Measurements from ENCODE around the gene TH. TPM values are rescaled to one million over a fixed set of nuclear protein-coding genes. Genes with fewer than 3 reads are reported as not detected.
"Not testable (repeated sequence)": the region's sequence is repeated elsewhere in the genome, so short reads cannot be mapped to it uniquely, and the experiment has no call there.

TH gene
- total and polyA plus RNA-seq, 3 donors from 2014 or later, result 1.1 to 2.0 (median 1.2) TPM

DNA sequence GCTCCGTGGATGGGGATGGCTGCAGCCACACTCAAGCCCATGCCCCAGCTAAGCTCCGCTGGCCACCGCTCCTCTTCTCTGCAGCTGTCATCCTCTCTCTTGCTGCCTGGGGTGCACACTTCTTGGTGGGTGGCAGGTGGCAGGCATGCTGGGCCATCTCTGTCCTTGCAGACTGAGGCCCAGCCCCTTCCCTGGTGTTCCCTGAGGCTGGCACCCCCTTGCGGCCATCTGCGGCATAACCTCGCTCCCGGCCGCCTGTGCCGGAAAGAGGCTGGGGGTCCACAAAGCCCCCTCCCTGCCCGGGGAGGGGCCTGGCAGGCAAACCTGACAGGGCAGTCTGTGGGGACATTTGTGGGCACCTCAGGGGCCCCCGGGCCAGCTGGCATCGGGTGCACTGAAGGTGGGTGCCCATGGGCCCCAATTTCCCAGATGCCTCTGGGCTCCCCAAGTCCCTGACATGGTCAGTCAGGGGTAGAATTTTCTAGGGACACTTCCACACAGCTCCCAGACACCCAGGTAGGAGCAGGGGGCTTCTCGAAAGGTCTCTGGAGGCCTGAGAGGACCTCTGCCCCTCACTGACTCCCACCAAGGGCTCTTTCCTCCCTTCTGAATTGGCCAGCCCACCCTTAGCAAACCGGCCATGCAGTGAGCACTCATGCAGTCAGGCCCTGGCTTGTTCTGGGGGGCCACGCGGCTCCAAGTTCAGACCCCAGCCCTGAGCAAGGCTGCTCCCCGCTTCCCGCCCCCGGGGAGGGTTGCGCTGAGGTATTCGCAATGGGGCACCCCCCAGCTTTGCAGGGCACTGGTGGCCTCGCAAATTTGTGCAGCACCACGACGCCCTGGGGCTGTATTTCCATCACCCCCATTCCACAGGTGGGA, 23.5 kb upstream of the TH start:
- intact Hi-C loops (cut with DNase I; ENCODE audit: low total_unique reads), result loop anchor here (5.0 kb wide), 3 partner anchors 102 to 227 kb away; no protein-coding TSS in a partner anchor
- WGBS, 2 donors, result 62 to 85% methylated on average over 15 to 24 of the region's 24 CpGs
- peak; percentile 50 for DNase-seq
- Histone ChIP-seq H3K27me3 (no peaks in the 10 kb centered on the region), H3K9me3 (no peaks in the 10 kb centered on the region), H3K4me3 (no peak overlapping the region), H3K27ac (no peak overlapping the region), H3K4me1 (no peaks in the 10 kb centered on the region), H3K36me3 (ENCODE audit: low read depth, missing control alignments) (no peaks in the 10 kb centered on the region)
- TF ChIP-seq, protein P1, sequence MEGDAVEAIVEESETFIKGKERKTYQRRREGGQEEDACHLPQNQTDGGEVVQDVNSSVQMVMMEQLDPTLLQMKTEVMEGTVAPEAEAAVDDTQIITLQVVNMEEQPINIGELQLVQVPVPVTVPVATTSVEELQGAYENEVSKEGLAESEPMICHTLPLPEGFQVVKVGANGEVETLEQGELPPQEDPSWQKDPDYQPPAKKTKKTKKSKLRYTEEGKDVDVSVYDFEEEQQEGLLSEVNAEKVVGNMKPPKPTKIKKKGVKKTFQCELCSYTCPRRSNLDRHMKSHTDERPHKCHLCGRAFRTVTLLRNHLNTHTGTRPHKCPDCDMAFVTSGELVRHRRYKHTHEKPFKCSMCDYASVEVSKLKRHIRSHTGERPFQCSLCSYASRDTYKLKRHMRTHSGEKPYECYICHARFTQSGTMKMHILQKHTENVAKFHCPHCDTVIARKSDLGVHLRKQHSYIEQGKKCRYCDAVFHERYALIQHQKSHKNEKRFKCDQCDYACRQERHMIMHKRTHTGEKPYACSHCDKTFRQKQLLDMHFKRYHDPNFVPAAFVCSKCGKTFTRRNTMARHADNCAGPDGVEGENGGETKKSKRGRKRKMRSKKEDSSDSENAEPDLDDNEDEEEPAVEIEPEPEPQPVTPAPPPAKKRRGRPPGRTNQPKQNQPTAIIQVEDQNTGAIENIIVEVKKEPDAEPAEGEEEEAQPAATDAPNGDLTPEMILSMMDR (IDR thresholded peaks at IDR 0.05), result peak; percentile 67 to 81 (median 71)
- TF ChIP-seq POLR2A (IDR thresholded peaks at IDR 0.05), result no peak

DNA sequence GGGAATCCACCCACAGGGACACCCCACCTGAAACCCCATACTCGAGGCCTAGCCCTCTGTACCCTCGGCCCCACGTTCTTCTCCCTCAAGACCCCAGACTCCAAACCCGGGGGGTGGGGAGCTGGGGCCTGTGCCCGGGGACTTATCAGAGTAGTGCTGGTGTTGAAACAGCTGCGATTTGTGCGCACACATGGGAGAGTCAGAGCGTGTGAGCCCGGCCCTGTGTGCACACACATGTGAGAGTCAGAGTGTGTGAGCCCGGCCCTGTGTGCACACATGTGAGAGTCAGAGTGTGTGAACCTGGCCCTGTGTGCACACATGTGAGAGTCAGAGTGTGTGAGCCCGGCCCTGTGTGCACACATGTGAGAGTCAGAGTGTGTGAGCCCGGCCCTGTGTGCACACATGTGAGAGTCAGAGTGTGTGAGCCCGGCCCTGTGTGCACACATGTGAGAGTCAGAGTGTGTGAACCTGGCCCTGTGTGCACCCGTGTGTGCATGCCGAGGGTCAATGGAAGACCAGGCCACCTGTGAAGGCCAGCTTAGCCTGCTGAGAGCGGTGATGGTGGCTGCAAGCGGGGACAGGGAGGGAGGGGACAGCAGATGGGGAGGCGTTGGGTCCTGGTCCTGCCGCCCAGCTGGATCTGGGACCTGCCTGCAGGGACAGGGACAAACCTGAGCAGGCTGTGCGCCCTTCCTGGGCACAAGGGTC, 22.4 kb upstream of the TH start:
- not testable (repeated sequence) for H3K36me3 ChIP-seq (ENCODE audit: low read depth, missing control alignments); H3K4me3 ChIP-seq; H3K27me3 ChIP-seq; H3K27ac ChIP-seq; DNase-seq; H3K4me1 ChIP-seq; H3K9me3 ChIP-seq
- 70 to 82% methylated on average over 13 to 15 of the region's 20 CpGs for WGBS, 2 donors
- intact Hi-C loops (cut with DNase I; ENCODE audit: low total_unique reads), result loop anchor here (5.0 kb wide), 1 partner anchor 218 kb away; no protein-coding TSS in a partner anchor

DNA sequence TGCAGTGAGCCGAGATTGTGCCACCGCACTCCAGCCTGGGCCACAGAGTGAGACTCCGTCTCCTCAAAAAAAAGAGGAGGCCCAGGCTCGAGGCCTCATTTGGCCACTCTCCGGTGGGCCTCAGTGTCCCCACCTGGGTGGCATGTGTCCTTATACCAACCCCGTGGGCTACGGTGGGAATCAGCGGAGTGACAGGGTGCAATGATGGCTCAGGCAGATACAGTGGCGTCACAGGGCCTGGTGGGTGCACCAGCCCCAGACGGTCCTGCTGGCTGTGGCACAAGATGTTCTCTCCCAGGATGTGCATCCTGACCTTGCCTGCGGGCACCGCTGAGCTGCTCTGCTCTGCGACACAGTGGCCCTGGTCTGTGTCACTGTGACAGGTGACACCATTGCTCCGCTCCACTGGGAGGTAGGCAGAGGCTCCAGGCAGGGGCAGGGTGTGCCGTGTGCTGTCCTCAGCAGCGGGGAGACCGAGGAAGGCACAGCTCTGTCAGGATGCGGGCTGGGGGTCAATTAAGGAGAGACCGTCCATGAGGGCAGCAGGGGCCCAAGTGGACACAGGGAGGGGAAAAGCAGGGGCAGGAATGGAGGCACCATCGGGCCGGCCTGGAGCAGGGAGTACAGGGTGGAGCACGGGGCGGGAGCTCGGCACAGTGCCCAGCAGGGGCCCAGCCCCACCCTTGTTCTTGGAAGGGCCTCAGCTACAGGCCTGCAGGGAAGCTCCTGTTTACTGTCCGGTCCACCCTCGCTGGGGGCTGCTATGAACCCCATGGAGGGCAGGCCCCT, 21.7 kb upstream of the TH start:
- no peaks in the 10 kb centered on the region for H3K36me3 ChIP-seq (ENCODE audit: low read depth, missing control alignments)
- TF ChIP-seq, protein P1 (IDR thresholded peaks at IDR 0.05), result no peak
- no peak for TF ChIP-seq POLR2A (IDR thresholded peaks at IDR 0.05)
- intact Hi-C loops (cut with DNase I; ENCODE audit: low total_unique reads), result loop anchor here (5.0 kb wide), 1 partner anchor 219 kb away; no protein-coding TSS in a partner anchor
- no peaks in the 10 kb centered on the region for H3K27me3 ChIP-seq
- no peaks in the 10 kb centered on the region for H3K9me3 ChIP-seq
- H3K4me3 ChIP-seq, result no peak overlapping the region
- no peak overlapping the region for H3K27ac ChIP-seq
- DNase-seq, result peak; percentile 17
- no peaks in the 10 kb centered on the region for H3K4me1 ChIP-seq
- WGBS, 2 donors, result 75 to 87% methylated on average over 17 to 26 of the region's 26 CpGs

DNA sequence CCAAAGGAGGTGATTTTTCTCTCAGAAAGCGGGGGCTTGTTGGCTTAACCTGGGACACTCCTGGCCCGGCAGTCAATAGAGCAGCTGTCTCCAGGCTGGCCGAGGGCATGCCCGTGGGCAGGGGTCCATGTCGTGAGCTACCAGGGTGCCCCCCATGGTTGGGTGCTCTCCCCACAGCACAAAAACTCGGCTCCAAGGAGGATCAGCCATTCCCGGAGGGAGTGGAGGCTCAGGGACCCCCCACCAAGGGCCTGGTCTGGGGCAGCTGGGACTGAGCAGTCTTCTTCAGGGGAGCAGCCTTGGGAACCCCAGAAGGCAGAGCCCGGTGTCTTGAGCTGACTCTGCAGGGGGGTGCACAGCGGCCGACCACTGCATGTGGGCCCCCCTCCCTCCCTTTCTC, 20.8 kb upstream of the TH start:
- Histone ChIP-seq H3K9me3 (no peaks in the 10 kb centered on the region), H3K36me3 (ENCODE audit: low read depth, missing control alignments) (no peaks in the 10 kb centered on the region), H3K4me3 (no peak overlapping the region), H3K27ac (no peak overlapping the region), H3K27me3 (no peaks in the 10 kb centered on the region), H3K4me1 (no peaks in the 10 kb centered on the region)
- TF ChIP-seq, protein P1 (IDR thresholded peaks at IDR 0.05), result no peak
- no peak for TF ChIP-seq POLR2A (IDR thresholded peaks at IDR 0.05)
- no peak for DNase-seq
- WGBS, 2 donors, result 91 to 92% methylated on average over 8 to 10 of the region's 10 CpGs
- intact Hi-C loops (cut with DNase I; ENCODE audit: low total_unique reads), result loop anchor here (5.0 kb wide), 1 partner anchor 220 kb away; no protein-coding TSS in a partner anchor
